K562 (cell line): ENCODE measurements around the gene PDGFA. TPM values are rescaled to one million over a fixed set of nuclear protein-coding genes. Genes with fewer than 3 reads are reported as not detected.
A peak's percentile ranks its signal among the peaks of the same experiment; 100 is the strongest.

Source experiments
- ARHGAP35 ChIP-seq: fragments of 450-650 bp; IDR thresholded peaks from 2 replicates; pipeline ENCODE4 v1.6.1; 2018; ENCODE audit not compliant: partially characterized antibody
- ARNT ChIP-seq, 2 experiments: fragments of 450-650 bp; IDR thresholded peaks; 2 replicates each; pipeline ENCODE4 v1.6.1; 2016; ENCODE audit warnings: mild to moderate bottlenecking in 1 of 2
- BACH1 ChIP-seq: fragments of 200-800 bp; sonication (Bioruptor generic); IDR thresholded peaks from 2 replicates; pipeline ENCODE4 v1.6.1; 2016; ENCODE audit warnings: missing genetic modification characterization, missing compliant biosample characterization
- BMI1 ChIP-seq: fragments of 150-350 bp; IDR thresholded peaks from 2 replicates; pipeline ENCODE4 v1.6.1; 2014; ENCODE audit warnings: low read length
- DPF2 ChIP-seq: fragments of 450-650 bp; IDR thresholded peaks from 2 replicates; pipeline ENCODE4 v1.6.1; 2016
- E2F6 ChIP-seq, 2 experiments: IDR thresholded peaks; 2 replicates each; pipeline ENCODE4 v1.6.1; 2011; ENCODE audit warnings: borderline replicate concordance in 1 of 2, control low read depth in 1 of 2, low read depth in 1 of 2, low read length in 1 of 2, mild to moderate bottlenecking in 1 of 2, mixed read lengths in 1 of 2, moderate library complexity in 1 of 2; ENCODE audit not compliant: insufficient read depth in 1 of 2, insufficient read length in 1 of 2, poor library complexity in 1 of 2, severe bottlenecking in 1 of 2; ENCODE audit errors: extremely low read depth in 1 of 2
- ELK1 ChIP-seq: sonication (generic); formaldehyde crosslinking; IDR thresholded peaks from 2 replicates; pipeline ENCODE4 v1.8.1; 2022; ENCODE audit warnings: missing genetic modification reagents
- EWSR1 ChIP-seq: fragments of 450-650 bp; IDR thresholded peaks from 2 replicates; pipeline ENCODE4 v1.6.1; 2018; ENCODE audit warnings: borderline replicate concordance, mild to moderate bottlenecking, low read depth, moderate library complexity; ENCODE audit not compliant: partially characterized antibody
- FOXJ2 ChIP-seq: fragments of 200-800 bp; sonication (Bioruptor generic); IDR thresholded peaks from 2 replicates; pipeline ENCODE4 v1.6.1; 2016; ENCODE audit warnings: missing genetic modification characterization, missing compliant biosample characterization
- FOXJ3 ChIP-seq: sonication (generic); formaldehyde crosslinking; IDR thresholded peaks from 2 replicates; pipeline ENCODE4 v1.4.0; 2020; ENCODE audit warnings: mild to moderate bottlenecking, missing genetic modification reagents
- GATAD2A ChIP-seq: fragments of 450-650 bp; IDR thresholded peaks from 2 replicates; pipeline ENCODE4 v1.6.1; 2017
- ILF3 ChIP-seq: fragments of 450-650 bp; IDR thresholded peaks from 2 replicates; pipeline ENCODE4 v1.6.1; 2018; ENCODE audit warnings: antibody characterized with exemption, mild to moderate bottlenecking, moderate library complexity, borderline replicate concordance
- MEF2A ChIP-seq: IDR thresholded peaks from 2 replicates; pipeline ENCODE4 v1.6.1; 2011; ENCODE audit warnings: low read depth, mild to moderate bottlenecking, low read length, moderate library complexity; ENCODE audit not compliant: control insufficient read depth
- RFX1 ChIP-seq: fragments of 450-650 bp; IDR thresholded peaks from 2 replicates; pipeline ENCODE4 v1.6.1; 2016; ENCODE audit warnings: mild to moderate bottlenecking, moderate library complexity
- SMAD3 ChIP-seq: fragments of 450-650 bp; formaldehyde crosslinking; conservative IDR thresholded peaks from 2 replicates; pipeline ENCODE4 v1.4.0; 2020; ENCODE audit warnings: mild to moderate bottlenecking
- SRSF7 ChIP-seq: fragments of 200-400 bp; formaldehyde crosslinking; optimal IDR thresholded peaks from 2 replicates; pipeline ENCODE3; 2017; ENCODE audit warnings: mild to moderate bottlenecking, low read depth, low read length
- ZBTB1 ChIP-seq: sonication (generic); formaldehyde crosslinking; IDR thresholded peaks from 2 replicates; pipeline ENCODE4 v1.8.1; 2023; ENCODE audit warnings: missing genetic modification reagents, low read depth, mild to moderate bottlenecking, borderline replicate concordance
- ZNF121 ChIP-seq: sonication (generic); formaldehyde crosslinking; conservative IDR thresholded peaks from 2 replicates; pipeline ENCODE4 v1.8.0; 2022; ENCODE audit warnings: missing genetic modification reagents
- ZNF174 ChIP-seq: fragments of 250-450 bp; sonication (Bioruptor Pico); IDR thresholded peaks from 2 replicates; pipeline ENCODE4 v1.4.0; 2020; ENCODE audit warnings: mild to moderate bottlenecking
- ZNF263 ChIP-seq: sonication (generic); formaldehyde crosslinking; IDR thresholded peaks from 2 replicates; pipeline ENCODE4 v1.8.0; 2022; ENCODE audit warnings: mild to moderate bottlenecking, missing genetic modification reagents, borderline replicate concordance
- ZNF76 ChIP-seq: fragments of 250-450 bp; sonication (Bioruptor Pico); IDR thresholded peaks from 2 replicates; pipeline ENCODE4 v1.4.0; 2020; ENCODE audit warnings: mild to moderate bottlenecking, moderate library complexity, borderline replicate concordance
- polyA plus RNA-seq, 8 experiments: library from polyadenylated mRNA; depleted of rRNA in 4 of 8; stranded (reverse) in 5 of 8; unstranded in 3 of 8; fragments of >200 nt; fragmentation: Nextera tagmentation in 2 of 8; fragmentation: Illumina TruSeq in 1 of 8; extraction: Ambion mirVana in 2 of 8; extraction: Trizol in 1 of 8; gene quantifications; 2 replicates each; pipeline versions ENCODE4 v1.2.1 to v1.2.3, GENCODE V29; 2011 to 2014; ENCODE audit warnings: inconsistent platforms in 1 of 8, missing spikeins in 1 of 8
- total RNA-seq, 7 experiments: library from RNA; depleted of rRNA in 6 of 7; stranded (reverse); fragments of >200 nt in 6 of 7; fragmentation: Illumina TruSeq in 2 of 7; extraction: Trizol in 2 of 7; gene quantifications; 2 replicates each; pipeline versions ENCODE4 v1.2.1 to v1.2.3, GENCODE V29; 2011 to 2021; ENCODE audit warnings: low replicate concordance in 1 of 7
- TF ChIP-seq, protein P1 (sequence below): sonication (generic); formaldehyde crosslinking; IDR thresholded peaks from 2 replicates; pipeline ENCODE4 v1.8.1; 2023; ENCODE audit warnings: mild to moderate bottlenecking, missing genetic modification reagents

Gene PDGFA
- total and polyA plus RNA-seq, 9 of the 15 experiments (the other 6 are each of a cell fraction or from before 2014, with no cell fraction given) = 2.5 to 10.2 (median 4.6) TPM

- TF ChIP-seq, protein P1, sequence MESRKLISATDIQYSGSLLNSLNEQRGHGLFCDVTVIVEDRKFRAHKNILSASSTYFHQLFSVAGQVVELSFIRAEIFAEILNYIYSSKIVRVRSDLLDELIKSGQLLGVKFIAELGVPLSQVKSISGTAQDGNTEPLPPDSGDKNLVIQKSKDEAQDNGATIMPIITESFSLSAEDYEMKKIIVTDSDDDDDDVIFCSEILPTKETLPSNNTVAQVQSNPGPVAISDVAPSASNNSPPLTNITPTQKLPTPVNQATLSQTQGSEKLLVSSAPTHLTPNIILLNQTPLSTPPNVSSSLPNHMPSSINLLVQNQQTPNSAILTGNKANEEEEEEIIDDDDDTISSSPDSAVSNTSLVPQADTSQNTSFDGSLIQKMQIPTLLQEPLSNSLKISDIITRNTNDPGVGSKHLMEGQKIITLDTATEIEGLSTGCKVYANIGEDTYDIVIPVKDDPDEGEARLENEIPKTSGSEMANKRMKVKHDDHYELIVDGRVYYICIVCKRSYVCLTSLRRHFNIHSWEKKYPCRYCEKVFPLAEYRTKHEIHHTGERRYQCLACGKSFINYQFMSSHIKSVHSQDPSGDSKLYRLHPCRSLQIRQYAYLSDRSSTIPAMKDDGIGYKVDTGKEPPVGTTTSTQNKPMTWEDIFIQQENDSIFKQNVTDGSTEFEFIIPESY = no peak
- no peak for TF ChIP-seq DPF2
- no peak for TF ChIP-seq ARHGAP35
- TF ChIP-seq RFX1 = peak; percentile 89
- TF ChIP-seq ELK1 = no peak
- no peak for TF ChIP-seq SMAD3 (CRISPR knock-in tag)
- no peak for TF ChIP-seq GATAD2A
- TF ChIP-seq E2F6 (IDR thresholded peaks at IDR 0.05; ENCODE audit: borderline replicate concordance in 1 of 2, extremely low read depth in 1 of 2, insufficient read depth in 1 of 2, insufficient read length in 1 of 2, low read depth in 1 of 2, low read length in 1 of 2, poor library complexity in 1 of 2, severe bottlenecking in 1 of 2) = peak; percentile 22 to 84
- TF ChIP-seq BMI1 = 0 out of 2 replicates have a peak, but pooled peaks have one; percentile 37
- TF ChIP-seq ZNF76 (CRISPR knock-in tag) = no peak
- TF ChIP-seq BACH1 = no peak
- no peak for TF ChIP-seq MEF2A
- TF ChIP-seq SRSF7 = no peak
- TF ChIP-seq FOXJ3 = peak; percentile 92
- no peak for TF ChIP-seq ILF3
- TF ChIP-seq ZNF121 (CRISPR knock-in tag) = no peak
- 0 out of 2 replicates have a peak, but pooled peaks have one; percentile 25 for TF ChIP-seq ZBTB1 (CRISPR knock-in tag)
- no peak for TF ChIP-seq ZNF174 (CRISPR knock-in tag)
- TF ChIP-seq EWSR1 = no peak
- 0 out of 2 replicates have a peak, but pooled peaks have one; percentile 16 for TF ChIP-seq ZNF263 (CRISPR knock-in tag)
- peak; percentile 48; the same call in 1 of the 2 replicates for TF ChIP-seq FOXJ2 (tag)
- no peak for TF ChIP-seq ARNT (IDR thresholded peaks at IDR 0.05)
These were observed 1.8 kb upstream of the PDGFA start (continued) for GRCh38 chr7:521221-522070.
